MM.1S (cell line): ENCODE data around the gene TFEB.

ENCODE experiments used
- CTCF ChIP-seq: fragments of 300-600 bp; sonication (generic); IDR thresholded peaks from 2 replicates; pipeline ENCODE4 v1.5.1; 2016; ENCODE audit warnings: antibody characterized with exemption, low read length, mixed read lengths
- EZH2 ChIP-seq: fragments of 300-600 bp; sonication (generic); optimal IDR thresholded peaks from 2 replicates; pipeline ENCODE3; 2017; ENCODE audit warnings: low read depth, mild to moderate bottlenecking, antibody characterized with exemption, low read length, mixed read lengths
- EZH2phosphoT487 ChIP-seq: fragments of 300-600 bp; sonication (generic); IDR thresholded peaks from 2 replicates; pipeline ENCODE4 v1.6.1; 2018; ENCODE audit warnings: antibody characterized with exemption, low read length

- TF ChIP-seq CTCF (no peak), EZH2phosphoT487 (no peak), EZH2 (no peak)
Measured at GRCh38 chr6:41748102-41748477, 12.7 kb upstream of the TFEB start.
